GM06990 (cell line): Measurements from ENCODE around the gene AURKA.

ENCODE experiments used
- DNase-seq: peaks from one replicate; pipeline ENCODE4 v3.0.0-alpha.2; 2011; ENCODE audit not compliant: insufficient read length; ENCODE audit errors: extremely low read depth
- H3K27me3 ChIP-seq: replicated peaks from 2 replicates; pipeline ENCODE4 v1.6.0; 2011; ENCODE audit warnings: low read length; ENCODE audit not compliant: control insufficient read depth, insufficient read depth
- H3K36me3 ChIP-seq: 2 replicates; pipeline ENCODE4 v1.5.1; 2011; ENCODE audit warnings: low read length; ENCODE audit not compliant: control insufficient read depth, insufficient read depth
- H3K4me3 ChIP-seq: replicated peaks from 2 replicates; pipeline ENCODE4 v1.5.1; 2011; ENCODE audit warnings: low read depth, mild to moderate bottlenecking, control low read depth, low read length
- TF ChIP-seq, protein P1 (sequence below): IDR thresholded peaks from 2 replicates; pipeline ENCODE4 v1.5.1; 2011; ENCODE audit warnings: low read length, control low read depth, mild to moderate bottlenecking, inconsistent platforms; ENCODE audit not compliant: insufficient read depth, poor library complexity, severe bottlenecking

Gene AURKA

DNA sequence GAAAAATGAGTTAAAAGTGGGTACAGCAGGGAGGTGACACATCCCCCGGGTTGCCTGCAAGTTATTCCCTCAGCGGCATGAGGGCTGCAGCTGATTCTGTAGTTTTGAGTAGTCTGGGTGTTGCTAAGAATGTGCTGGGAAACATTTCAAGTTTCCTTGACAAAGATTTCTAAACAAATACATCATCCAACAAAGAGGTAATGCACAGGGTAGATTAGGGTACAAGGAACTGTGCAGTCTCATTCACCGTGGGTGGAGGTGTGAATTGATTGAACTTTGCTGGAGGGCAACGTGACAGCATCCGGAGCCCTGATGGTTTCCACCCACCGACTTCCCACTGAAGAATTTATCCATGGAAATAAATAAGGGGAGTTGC, 41.9 kb upstream of the AURKA start:
- Histone ChIP-seq H3K27me3 (no peaks in the 10 kb centered on the region), H3K36me3 (no peaks in the 10 kb centered on the region), H3K4me3 (no peak overlapping the region)
- DNase-seq, result no peak
- TF ChIP-seq, protein P1, sequence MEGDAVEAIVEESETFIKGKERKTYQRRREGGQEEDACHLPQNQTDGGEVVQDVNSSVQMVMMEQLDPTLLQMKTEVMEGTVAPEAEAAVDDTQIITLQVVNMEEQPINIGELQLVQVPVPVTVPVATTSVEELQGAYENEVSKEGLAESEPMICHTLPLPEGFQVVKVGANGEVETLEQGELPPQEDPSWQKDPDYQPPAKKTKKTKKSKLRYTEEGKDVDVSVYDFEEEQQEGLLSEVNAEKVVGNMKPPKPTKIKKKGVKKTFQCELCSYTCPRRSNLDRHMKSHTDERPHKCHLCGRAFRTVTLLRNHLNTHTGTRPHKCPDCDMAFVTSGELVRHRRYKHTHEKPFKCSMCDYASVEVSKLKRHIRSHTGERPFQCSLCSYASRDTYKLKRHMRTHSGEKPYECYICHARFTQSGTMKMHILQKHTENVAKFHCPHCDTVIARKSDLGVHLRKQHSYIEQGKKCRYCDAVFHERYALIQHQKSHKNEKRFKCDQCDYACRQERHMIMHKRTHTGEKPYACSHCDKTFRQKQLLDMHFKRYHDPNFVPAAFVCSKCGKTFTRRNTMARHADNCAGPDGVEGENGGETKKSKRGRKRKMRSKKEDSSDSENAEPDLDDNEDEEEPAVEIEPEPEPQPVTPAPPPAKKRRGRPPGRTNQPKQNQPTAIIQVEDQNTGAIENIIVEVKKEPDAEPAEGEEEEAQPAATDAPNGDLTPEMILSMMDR, result no peak

DNA sequence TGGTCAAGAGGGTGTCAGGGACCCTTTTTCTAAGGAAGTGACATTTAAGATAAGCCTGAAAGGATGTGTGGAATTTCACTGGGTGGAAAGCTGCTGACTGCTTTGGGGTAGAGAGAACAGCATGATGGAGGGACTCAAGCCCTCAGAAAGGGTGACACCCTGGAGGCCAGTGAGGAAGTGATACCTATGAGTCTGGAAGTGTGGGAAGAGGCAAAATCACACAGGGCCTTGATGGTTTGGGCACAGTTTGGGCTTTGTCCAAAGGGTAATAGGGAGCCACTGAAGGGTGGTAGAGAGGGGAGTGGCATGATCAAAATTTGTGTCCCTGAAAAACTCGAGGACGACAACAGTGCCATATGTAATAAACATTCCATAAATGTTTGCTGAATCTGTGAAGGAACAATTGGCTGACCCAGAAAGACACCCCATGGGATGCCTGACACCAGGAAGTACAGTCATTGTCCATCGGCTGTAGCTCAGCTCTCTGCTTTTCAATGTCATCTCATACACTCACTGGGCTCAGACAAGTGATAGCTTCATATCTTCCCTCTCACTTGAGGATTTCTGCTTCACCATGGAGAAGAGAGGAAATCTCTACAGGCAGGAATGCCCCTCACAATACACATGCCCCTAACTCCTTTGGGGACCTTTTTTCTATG, 41.3 kb upstream of the AURKA start:
- TF ChIP-seq, protein P1, result no peak
- Histone ChIP-seq H3K4me3 (no peak overlapping the region), H3K36me3 (no peaks in the 10 kb centered on the region), H3K27me3 (no peaks in the 10 kb centered on the region)
- DNase-seq, result no peak

DNA sequence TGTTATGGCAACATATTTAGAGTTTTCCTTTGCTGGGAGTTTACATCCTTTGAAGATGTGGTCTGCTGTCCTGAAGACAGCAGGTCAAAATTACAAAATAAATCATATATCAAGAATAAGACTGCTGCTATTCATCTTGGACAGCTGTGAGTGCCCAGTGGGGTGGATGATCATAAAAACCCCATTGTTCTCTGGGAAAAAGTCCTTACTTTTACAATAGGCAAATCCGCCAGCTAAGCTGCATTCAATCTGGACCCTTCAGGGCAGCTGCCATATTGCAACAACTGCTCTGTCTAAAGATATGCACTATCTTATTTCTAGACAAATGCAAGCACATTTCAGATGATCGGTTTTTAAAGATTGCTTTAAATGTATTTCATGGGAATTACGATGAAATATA, 39.5 kb upstream of the AURKA start:
- no peak for DNase-seq
- Histone ChIP-seq H3K27me3 (no peaks in the 10 kb centered on the region), H3K36me3 (no peaks in the 10 kb centered on the region), H3K4me3 (no peak overlapping the region)
- TF ChIP-seq, protein P1, result no peak

DNA sequence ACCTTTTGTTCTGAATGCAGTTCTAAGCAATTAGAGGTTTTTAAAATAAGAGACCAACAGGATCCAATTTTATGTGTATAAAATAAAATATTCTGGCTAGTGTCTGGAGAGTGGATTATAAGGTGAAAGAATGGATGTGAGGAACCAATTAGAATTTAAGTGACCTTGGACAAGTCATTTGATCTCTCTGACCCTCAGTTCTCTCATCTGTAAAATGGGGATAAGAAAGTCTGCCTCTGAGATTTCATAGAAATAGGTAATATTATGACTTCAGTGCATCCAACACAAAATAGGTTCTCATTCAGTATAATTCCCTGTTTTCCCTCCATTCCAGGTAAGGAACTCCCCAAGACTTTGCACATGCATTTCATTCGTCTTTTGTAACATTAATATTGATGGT, 38.9 kb upstream of the AURKA start:
- Histone ChIP-seq H3K4me3 (no peak overlapping the region), H3K27me3 (no peaks in the 10 kb centered on the region), H3K36me3 (no peaks in the 10 kb centered on the region)
- TF ChIP-seq, protein P1, result no peak
- DNase-seq, result no peak

DNA sequence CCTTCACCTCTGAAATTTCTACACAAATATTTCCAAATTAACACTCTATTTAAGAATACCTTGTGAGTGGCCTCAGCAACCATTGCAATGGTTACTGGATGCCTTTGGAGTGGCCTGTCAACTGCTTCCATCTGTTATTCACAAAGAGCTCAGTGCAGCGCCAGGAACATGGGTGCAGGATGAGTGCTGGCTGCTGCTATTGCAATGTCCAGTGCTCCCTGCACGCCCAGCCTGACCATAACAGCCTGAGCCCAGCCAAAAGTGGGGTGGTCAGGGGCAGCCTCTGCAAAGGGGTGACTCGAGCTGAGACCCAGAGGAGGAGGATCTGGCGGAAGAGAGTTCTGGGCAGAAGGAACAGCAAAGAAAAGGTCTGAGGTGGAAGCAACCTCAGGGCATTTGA, 38.4 kb upstream of the AURKA start:
- H3K4me3 ChIP-seq, result no peak overlapping the region
- DNase-seq, result no peak
- H3K27me3 ChIP-seq, result no peaks in the 10 kb centered on the region
- TF ChIP-seq, protein P1, result no peak
- no peaks in the 10 kb centered on the region for H3K36me3 ChIP-seq

DNA sequence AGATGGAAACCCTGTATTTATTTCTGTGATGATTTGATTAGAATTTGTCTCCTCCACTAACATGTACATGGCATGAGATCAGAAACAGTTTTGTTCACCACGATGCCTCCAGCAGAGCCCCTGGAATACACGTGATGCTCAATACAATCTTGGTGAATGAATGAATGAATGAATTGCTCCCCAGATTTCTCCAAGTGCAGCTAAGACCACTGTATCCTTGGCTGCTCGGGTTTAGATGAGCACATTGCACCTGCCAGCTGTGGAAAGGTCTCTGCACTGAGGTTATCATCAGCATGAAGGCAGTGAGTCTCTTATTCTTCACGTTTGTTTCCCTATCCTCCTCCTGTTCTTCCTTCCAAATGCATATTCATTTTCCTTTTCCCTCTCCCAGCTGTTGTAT, 37.9 kb upstream of the AURKA start:
- Histone ChIP-seq H3K36me3 (no peaks in the 10 kb centered on the region), H3K27me3 (no peaks in the 10 kb centered on the region), H3K4me3 (no peak overlapping the region)
- DNase-seq, result no peak
- TF ChIP-seq, protein P1, result no peak
